WERI-Rb-1 (cell line): ENCODE data around the gene OTUD3.
"Not testable (repeated sequence)": the region's sequence is repeated elsewhere in the genome, so short reads cannot be mapped to it uniquely, and the experiment has no call there.

Source experiments
- DNase-seq: peaks from one replicate; pipeline ENCODE4 v3.0.0-alpha.2; 2020
- H3K27ac ChIP-seq: fragments of 250-450 bp; sonication (Bioruptor Pico); 2 replicates; pipeline ENCODE4 v1.5.1; 2020; ENCODE audit warnings: mild to moderate bottlenecking, moderate library complexity
- H3K27me3 ChIP-seq: fragments of 250-450 bp; sonication (Bioruptor Pico); 2 replicates; pipeline ENCODE4 v1.5.1; 2021; ENCODE audit warnings: mild to moderate bottlenecking, low read depth, moderate library complexity; ENCODE audit not compliant: insufficient read depth, severe bottlenecking
- H3K36me3 ChIP-seq: fragments of 250-450 bp; sonication (Bioruptor Pico); 2 replicates; pipeline ENCODE4 v1.5.1; 2020; ENCODE audit warnings: mild to moderate bottlenecking, moderate library complexity
- H3K4me3 ChIP-seq: 2 replicates; pipeline ENCODE4 v1.5.1; 2011; ENCODE audit warnings: low read depth, mild to moderate bottlenecking, control low read depth, low read length
- H3K9me3 ChIP-seq: fragments of 250-450 bp; sonication (Bioruptor Pico); 2 replicates; pipeline ENCODE4 v1.5.1; 2021; ENCODE audit warnings: mild to moderate bottlenecking, moderate library complexity; ENCODE audit not compliant: severe bottlenecking
- TF ChIP-seq, protein P1 (sequence below): IDR thresholded peaks from 2 replicates; pipeline ENCODE4 v1.5.1; 2011; ENCODE audit warnings: low read depth, mild to moderate bottlenecking, control low read depth, inconsistent platforms, low read length

The OTUD3 gene

DNA sequence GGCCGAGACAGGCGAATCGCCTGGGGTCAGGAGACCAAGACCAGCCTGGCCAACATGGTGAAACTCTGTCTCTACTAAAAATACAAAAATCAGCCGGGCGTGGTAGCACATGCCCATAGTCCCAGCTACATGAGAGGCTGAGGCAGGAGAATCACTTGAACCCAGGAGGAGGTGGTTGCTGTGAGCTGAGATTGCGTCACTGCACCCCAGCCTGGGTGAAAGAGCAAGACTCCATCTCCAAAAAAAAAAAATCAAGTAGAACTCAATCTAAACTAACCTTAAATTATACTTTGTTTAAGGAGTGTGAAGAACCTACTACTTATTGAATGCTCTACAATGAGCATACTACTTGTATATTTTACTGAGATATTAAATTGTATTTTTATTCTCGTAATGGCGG lies 36.6 kb upstream of the OTUD3 start:
- no peaks in the 10 kb centered on the region for H3K36me3 ChIP-seq
- H3K27me3 ChIP-seq = no peaks in the 10 kb centered on the region
- H3K4me3 ChIP-seq = no peak overlapping the region
- TF ChIP-seq, protein P1, sequence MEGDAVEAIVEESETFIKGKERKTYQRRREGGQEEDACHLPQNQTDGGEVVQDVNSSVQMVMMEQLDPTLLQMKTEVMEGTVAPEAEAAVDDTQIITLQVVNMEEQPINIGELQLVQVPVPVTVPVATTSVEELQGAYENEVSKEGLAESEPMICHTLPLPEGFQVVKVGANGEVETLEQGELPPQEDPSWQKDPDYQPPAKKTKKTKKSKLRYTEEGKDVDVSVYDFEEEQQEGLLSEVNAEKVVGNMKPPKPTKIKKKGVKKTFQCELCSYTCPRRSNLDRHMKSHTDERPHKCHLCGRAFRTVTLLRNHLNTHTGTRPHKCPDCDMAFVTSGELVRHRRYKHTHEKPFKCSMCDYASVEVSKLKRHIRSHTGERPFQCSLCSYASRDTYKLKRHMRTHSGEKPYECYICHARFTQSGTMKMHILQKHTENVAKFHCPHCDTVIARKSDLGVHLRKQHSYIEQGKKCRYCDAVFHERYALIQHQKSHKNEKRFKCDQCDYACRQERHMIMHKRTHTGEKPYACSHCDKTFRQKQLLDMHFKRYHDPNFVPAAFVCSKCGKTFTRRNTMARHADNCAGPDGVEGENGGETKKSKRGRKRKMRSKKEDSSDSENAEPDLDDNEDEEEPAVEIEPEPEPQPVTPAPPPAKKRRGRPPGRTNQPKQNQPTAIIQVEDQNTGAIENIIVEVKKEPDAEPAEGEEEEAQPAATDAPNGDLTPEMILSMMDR = no peak
- no peaks in the 10 kb centered on the region for H3K9me3 ChIP-seq
- no peak for DNase-seq
- H3K27ac ChIP-seq = no peak overlapping the region

DNA sequence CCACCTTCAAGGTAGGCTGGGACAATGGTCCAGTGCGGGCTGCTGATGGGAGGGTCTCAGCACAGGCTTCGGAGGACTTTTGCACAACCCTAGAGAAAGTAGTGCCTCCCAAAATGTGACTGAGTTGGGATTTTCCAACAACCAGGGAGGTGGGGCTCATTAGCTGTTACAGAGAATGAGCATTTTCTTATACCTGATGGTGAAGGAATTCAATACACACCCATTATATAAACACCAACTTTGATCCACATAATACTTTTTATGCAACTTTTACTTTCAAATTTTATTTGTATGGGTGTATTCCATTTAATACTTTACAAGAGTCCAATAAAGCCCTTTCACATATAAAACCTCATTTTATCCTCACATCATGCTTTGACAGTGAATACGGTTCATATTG lies 35.9 kb upstream of the OTUD3 start:
- DNase-seq = no peak
- Histone ChIP-seq H3K36me3 (no peaks in the 10 kb centered on the region), H3K4me3 (no peak overlapping the region), H3K27me3 (no peaks in the 10 kb centered on the region), H3K9me3 (no peaks in the 10 kb centered on the region), H3K27ac (no peak overlapping the region)
- TF ChIP-seq, protein P1 = no peak

DNA sequence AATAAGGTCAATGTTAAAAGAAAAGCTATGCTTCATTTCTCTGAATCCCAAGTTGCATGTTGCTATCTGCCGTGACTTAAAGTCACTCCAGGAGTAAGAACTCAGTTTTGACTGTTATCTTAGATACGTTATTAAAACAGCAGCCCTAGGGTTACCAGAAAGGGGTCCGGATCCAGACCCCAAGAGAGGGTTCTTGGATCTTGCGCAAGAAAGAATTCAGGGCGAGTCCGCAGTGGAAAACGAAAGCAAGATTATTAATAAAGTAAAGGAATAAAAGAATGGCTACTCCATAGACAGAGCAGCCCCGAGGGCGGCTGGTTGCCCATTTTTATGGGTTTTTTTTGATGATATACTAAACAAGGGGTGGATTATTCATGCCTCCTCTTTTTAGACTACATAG lies 34.9 kb upstream of the OTUD3 start:
- H3K36me3 ChIP-seq, DNase-seq, H3K27me3 ChIP-seq: not testable (repeated sequence)

DNA sequence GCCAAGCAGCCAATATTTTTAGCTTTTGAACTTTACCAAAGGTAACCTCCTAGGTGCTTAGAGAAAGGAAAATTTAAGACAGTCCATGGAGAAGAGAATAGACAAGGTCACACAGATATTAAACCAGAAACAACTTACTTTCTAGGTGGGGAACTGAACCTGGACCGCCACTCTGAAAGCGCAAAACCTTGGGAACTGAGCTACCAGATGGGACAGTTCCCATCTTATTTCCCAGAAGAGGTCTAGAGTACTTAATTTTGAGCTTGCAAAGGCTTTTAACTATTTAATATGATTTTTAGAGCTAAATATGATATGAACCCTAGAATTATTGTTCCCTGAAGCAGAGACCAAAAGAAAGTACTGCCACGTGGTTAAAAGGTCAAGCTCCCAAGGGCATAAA lies 32.9 kb upstream of the OTUD3 start:
- not testable (repeated sequence) for H3K36me3 ChIP-seq, H3K27me3 ChIP-seq, DNase-seq, H3K27ac ChIP-seq, H3K4me3 ChIP-seq, H3K9me3 ChIP-seq

More for the DNA sequence above, 34.9 kb upstream of the OTUD3 start:
- not testable (repeated sequence) for H3K4me3 ChIP-seq, H3K9me3 ChIP-seq, H3K27ac ChIP-seq

DNA sequence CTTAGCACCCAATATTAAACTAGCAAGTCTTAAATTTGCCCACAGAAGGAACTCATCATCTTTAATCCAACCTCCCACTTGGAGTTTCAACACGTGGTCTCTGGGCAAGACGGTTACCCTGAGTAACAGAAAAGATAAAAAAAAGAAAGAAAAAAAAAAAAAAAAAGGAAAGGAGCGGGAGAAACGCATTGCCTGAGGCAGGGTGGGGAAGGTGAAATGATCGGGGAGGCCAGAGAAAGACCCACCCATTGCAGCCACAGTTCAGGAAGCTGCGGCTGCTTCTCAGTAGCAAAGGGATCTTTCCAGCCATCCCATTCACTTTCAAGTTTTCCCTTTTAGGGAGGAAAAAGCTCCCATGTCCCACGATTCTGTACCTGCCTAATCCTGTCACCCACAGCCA lies 32.0 kb upstream of the OTUD3 start:
- TF ChIP-seq, protein P1 = no peak
- no peaks in the 10 kb centered on the region for H3K9me3 ChIP-seq
- no peak overlapping the region for H3K27ac ChIP-seq
- DNase-seq = no peak
- no peaks in the 10 kb centered on the region for H3K36me3 ChIP-seq
- no peaks in the 10 kb centered on the region for H3K27me3 ChIP-seq
- H3K4me3 ChIP-seq = no peak overlapping the region

- Histone ChIP-seq H3K27me3 (no peaks in the 10 kb centered on the region), H3K27ac (no peak overlapping the region), H3K9me3 (no peaks in the 10 kb centered on the region), H3K36me3 (no peaks in the 10 kb centered on the region), H3K4me3 (no peak overlapping the region)
- TF ChIP-seq, protein P1 = no peak
- no peak for DNase-seq
Measured at GRCh38 chr1:19852036-19852435, 30.2 kb upstream of the OTUD3 start.

- no peak overlapping the region for H3K27ac ChIP-seq
- no peaks in the 10 kb centered on the region for H3K27me3 ChIP-seq
- H3K4me3 ChIP-seq = no peak overlapping the region
- no peaks in the 10 kb centered on the region for H3K9me3 ChIP-seq
- no peak for DNase-seq
- TF ChIP-seq, protein P1 = no peak
- H3K36me3 ChIP-seq = no peaks in the 10 kb centered on the region
Measured at GRCh38 chr1:19854866-19855265, 27.3 kb upstream of the OTUD3 start.
